ENCODE results near the gene LETM1.

Gene LETM1

GRCh38 chr4:1806596-1807331, 49.2 kb downstream of the LETM1 start:
- no peak for DNase-seq (ENCODE audit: low read depth in 2 of 2)

DNA sequence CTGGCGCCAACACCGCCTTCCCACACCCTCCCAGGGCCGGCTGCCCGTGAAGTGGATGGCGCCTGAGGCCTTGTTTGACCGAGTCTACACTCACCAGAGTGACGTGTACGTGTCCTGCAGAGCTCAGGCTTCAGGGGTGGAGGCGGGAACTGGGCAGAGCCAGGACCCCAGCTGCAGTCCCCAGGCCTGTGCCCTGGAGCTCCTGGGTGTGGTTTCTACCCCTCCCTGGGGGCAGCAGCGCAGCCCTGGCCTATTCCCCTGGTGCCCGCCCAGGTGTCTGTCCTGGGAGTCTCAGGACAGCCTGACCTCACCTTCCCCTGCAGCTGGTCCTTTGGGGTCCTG, 49.8 kb downstream of the LETM1 start:
- DNase-seq (ENCODE audit: low read depth in 2 of 2), result no peak

GRCh38 chr4:1805493-1806222, 50.3 kb downstream of the LETM1 start:
- no peak for DNase-seq (ENCODE audit: low read depth in 2 of 2)

DNA sequence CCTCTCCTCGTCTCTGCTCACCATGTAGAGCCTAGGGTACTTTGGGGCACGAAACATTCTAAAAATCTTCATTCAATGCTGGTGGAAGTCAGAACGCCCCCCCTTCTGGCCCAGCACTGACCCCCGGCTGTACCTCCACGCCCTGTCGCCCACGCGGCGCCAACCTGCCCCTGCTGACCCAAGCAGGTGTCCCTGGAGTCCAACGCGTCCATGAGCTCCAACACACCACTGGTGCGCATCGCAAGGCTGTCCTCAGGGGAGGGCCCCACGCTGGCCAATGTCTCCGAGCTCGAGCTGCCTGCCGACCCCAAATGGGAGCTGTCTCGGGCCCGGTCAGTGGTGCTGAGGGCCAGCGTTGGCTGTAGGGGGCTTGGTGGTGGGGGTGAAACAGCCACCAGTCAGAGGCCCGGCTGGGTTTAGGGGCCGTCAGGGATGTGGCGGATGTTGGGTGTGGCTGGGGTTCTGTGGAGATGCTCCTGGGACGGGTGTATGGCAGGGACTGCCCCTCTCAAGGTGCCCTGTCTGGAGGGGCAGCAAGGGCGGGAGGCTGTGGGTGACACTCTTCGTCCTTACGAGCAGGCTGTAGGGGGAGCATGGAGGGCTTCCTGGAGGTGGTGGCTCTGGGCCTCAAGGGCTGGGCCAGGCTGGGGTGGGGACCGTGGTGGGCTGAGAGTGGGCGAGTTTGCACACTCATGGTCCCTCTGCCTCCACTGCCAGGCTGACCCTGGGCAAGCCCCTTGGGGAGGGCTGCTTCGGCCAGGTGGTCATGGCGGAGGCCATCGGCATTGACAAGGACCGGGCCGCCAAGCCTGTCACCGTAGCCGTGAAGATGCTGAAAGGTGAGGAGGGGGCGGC, 51.1 kb downstream of the LETM1 start:
- DNase-seq (ENCODE audit: low read depth in 2 of 2), result no peak

DNA sequence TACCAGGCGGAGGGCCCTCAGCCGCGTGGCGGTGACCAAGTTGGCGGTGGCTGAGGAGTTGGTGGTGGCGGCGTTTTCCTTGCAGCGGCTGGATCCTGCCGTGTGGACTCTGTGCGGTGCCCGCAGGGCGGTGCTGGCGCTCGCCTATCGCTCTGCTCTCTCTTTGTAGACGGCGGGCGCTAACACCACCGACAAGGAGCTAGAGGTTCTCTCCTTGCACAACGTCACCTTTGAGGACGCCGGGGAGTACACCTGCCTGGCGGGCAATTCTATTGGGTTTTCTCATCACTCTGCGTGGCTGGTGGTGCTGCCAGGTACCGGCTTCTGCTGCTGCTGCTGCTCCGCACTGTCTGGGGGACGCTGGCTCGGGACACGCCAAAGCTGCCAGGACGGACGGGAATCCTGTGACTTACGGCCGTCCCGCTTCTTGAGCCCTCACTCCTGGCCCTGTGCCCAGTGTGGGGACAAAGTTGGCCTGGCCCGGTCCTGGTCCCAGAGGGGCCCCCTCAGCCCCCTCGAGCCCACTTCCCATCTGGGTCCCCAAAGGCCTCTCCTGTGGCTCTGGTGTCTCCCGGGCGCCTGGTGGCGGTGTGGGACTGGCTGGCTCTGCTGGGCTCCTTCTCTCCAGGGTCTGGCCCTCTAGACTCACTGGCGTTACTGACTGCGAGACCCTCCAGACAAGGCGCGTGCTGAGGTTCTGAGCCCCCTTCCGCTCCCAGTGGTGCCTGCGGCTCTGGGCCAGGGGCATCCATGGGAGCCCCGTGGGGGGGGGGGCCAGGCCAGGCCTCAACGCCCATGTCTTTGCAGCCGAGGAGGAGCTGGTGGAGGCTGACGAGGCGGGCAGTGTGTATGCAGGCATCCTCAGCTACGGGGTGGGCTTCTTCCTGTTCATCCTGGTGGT, 52.2 kb downstream of the LETM1 start:
- DNase-seq (ENCODE audit: low read depth in 2 of 2), result no peak

GRCh38 chr4:1802720-1803522, 53.0 kb downstream of the LETM1 start:
- no peak for DNase-seq (ENCODE audit: low read depth in 2 of 2)

DNA sequence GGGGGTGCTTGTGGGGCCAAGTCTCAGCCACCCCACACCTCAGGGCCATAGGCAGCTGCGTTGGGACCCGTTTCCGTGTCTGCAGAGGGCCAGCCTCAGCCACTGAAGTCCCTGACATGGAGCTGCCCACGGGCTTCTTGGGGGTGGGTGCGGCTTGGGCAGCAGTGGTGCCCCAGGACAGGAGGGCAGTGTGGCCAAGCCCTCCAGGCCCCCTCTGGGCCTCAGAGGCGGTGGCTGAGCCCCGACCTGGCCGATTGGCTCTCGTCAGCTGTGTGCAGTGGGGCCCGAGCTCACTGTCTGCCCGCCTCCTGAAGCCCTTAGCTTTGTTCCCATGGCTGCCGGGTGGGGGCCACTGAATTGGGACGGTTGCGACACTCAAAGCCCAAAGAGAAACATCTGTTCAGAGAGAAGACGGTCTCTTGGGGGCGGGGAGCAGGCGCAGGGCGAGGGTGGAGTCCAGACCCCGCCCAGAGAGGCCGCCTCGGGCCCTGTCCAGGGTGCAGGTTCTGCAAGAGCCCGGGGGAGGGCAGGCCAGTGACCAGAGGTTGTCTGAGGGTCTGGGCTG, 53.7 kb downstream of the LETM1 start:
- DNase-seq (ENCODE audit: low read depth in 2 of 2), result no peak

DNA sequence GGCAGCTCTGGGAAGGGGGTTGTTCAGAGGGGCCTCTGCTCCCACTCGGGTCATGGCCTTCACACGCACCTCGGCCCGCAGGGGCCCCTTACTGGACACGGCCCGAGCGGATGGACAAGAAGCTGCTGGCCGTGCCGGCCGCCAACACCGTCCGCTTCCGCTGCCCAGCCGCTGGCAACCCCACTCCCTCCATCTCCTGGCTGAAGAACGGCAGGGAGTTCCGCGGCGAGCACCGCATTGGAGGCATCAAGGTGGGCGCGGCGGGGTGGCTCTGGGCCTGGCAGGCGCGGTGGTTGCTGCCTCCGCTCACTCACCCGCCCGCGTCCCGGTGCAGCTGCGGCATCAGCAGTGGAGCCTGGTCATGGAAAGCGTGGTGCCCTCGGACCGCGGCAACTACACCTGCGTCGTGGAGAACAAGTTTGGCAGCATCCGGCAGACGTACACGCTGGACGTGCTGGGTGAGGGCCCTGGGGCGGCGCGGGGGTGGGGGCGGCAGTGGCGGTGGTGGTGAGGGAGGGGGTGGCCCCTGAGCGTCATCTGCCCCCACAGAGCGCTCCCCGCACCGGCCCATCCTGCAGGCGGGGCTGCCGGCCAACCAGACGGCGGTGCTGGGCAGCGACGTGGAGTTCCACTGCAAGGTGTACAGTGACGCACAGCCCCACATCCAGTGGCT, 54.5 kb downstream of the LETM1 start:
- DNase-seq (ENCODE audit: low read depth in 2 of 2), result no peak

- DNase-seq (ENCODE audit: low read depth in 2 of 2), result no peak
Measured at GRCh38 chr4:1800805-1801204, 55.2 kb downstream of the LETM1 start.

DNA sequence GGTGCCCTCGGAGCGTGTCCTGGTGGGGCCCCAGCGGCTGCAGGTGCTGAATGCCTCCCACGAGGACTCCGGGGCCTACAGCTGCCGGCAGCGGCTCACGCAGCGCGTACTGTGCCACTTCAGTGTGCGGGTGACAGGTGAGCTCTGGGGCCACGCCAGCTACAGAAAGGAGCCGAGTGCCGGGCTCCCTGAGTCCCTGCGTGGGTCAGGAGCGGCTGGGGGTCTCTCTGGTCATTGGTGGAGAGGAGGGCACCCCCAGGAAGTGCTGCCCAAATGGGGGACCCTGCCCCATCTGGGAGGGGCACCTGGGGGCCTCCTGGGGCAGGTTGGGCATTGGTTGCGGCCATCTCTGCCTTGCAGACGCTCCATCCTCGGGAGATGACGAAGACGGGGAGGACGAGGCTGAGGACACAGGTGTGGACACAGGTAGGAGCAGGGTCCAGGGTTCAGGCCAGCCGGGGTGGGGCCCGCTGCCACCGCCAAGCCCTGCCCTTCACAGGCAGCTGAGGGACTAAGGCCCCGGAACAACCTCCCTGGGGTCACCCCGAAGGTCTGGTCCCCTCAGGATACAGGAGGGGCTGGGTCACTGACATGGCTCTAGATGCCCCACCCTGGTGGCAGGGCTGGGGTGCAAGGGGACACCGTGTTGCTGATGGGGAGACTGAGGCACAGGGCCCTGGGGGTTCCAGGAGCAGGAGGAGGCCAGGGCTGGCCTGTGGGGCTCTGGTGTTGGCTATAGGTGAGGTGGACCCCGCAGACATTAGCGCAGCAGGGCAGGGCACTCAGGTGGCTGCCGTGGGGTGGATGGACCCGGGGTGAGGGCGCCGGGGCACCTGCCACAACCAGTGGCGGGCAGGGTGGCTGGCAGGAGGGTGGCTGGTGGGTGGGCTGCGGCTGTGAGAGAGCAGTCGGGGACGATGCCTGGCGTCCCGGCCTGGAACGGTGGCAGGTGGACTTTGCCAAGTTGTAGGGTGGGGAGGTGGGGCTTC, 56.3 kb downstream of the LETM1 start:
- DNase-seq (ENCODE audit: low read depth in 2 of 2), result no peak

- DNase-seq (ENCODE audit: low read depth in 2 of 2), result no peak
Measured at GRCh38 chr4:1798580-1799386, 57.2 kb downstream of the LETM1 start.

GRCh38 chr4:1797861-1798579, 57.9 kb downstream of the LETM1 start:
- DNase-seq (ENCODE audit: low read depth in 2 of 2), result no peak

GRCh38 chr4:1797298-1797860, 58.6 kb downstream of the LETM1 start:
- DNase-seq (ENCODE audit: low read depth in 2 of 2), result no peak

DNA sequence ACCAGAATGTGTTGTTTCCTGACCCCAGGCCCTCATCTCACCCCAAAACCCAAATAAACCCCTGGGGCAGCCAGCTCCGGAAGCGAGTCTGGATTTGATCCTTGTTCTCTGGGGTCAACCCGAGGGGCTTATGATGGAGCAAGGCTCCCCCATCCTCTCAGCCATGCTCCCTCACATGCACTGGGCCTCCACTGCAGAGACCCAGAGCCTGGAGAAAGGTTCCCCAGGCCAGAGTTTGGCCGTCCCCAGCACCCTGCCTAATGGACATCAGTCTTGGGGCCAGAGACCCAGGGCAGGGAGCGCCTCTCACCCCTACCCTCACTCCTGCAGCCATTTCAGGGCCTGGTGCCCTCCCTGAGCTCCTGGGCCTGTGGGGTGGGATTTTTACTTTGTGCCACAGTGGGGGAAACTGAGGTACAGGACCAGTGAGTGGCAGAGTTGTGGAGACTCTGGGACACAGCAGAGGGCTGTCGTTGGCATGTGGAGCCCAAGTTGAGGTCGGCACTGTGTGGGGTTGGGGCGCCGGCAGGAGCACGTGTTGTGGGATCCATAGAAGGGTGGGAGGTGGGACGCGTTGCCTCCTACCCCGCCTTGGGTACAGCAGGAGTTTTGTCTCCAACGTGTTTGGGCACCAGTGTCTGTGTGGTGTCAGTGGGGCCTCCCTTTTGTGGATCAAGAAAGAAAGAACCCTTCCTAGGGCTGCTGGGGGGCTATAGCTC, 59.3 kb downstream of the LETM1 start:
- no peak for DNase-seq (ENCODE audit: low read depth in 2 of 2)

- no peak for DNase-seq (ENCODE audit: low read depth in 2 of 2)
Measured at GRCh38 chr4:1795299-1796195, 60.4 kb downstream of the LETM1 start.
